ENCODE data around the gene PIGR. TPM values are rescaled to one million over a fixed set of nuclear protein-coding genes. Genes with fewer than 3 reads are reported as not detected.

Gene PIGR
- total and polyA plus RNA-seq, 2 of the 4 experiments (the other 2 are of a cell fraction) = not detected

DNA sequence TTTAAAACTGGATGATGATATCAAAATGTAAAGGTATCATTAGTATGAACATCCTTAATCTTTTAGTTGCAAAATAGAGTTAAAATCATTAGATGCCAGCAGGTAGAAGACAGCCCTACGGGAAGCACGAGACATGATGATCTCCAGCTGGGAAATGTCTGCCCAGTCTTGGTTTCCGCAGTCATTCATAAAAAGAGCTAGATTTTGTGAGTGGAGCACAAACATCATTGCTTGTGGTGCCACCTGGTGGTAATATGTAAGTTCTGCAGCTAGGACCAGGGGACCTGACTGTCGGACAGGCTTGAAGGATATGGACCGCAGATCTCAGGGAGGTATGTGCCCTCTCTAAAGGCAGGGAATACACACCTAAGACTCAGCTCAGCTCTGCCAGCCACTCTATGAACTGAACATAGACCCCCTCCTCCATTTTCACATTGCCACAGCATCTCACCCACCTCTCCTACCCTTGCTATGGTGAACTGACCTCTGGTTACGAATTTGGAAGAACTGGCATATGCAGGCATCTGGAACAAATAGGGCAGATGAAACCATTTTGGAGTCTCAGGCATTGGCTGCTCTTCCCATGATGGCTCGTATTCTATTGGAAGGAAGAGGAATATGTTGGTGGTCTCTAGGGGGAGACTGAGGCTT lies 33.7 kb downstream of the PIGR start:
- H4K91ac ChIP-seq (ENCODE audit: insufficient read depth, low read depth, low read length) = no peak overlapping the region
- H3K36me3 ChIP-seq (ENCODE audit: control insufficient read depth, insufficient read depth, low read length) = no peaks in the 10 kb centered on the region
- peak overlapping the region; percentile 22 for H2AK9ac ChIP-seq (replicated peaks; ENCODE audit: low read depth, low read length, poor library complexity)
- H3K23ac ChIP-seq (ENCODE audit: low read depth, low read length) = no peak overlapping the region
- H2BK5ac ChIP-seq (ENCODE audit: low read depth, low read length, poor library complexity, severe bottlenecking) = no peak overlapping the region
- ATAC-seq (ENCODE audit: low read depth) (peak; percentile 80), DNase-seq (peak; percentile 75)
- intact Hi-C loops (cut with micrococcal nuclease) = loop anchor here (1.0 to 10.0 kb wide), 7 partner anchors 103 to 492 kb away; no protein-coding TSS in a partner anchor
- POLR2A ChIA-PET (ENCODE audit: unreplicated experiment) = no interaction called here
- no peak overlapping the region for H3K4me3 ChIP-seq (ENCODE audit: insufficient read depth, low read depth, low read length)
- no peaks in the 10 kb centered on the region for H3K79me1 ChIP-seq (ENCODE audit: low read depth in 1 of 2, low read length in 2 of 2)
- no TSS peak for BruUV-seq (replicated peaks)
- H3K4me2 ChIP-seq (ENCODE audit: low read depth, low read length) = no peak overlapping the region
- TF ChIP-seq, protein P1, sequence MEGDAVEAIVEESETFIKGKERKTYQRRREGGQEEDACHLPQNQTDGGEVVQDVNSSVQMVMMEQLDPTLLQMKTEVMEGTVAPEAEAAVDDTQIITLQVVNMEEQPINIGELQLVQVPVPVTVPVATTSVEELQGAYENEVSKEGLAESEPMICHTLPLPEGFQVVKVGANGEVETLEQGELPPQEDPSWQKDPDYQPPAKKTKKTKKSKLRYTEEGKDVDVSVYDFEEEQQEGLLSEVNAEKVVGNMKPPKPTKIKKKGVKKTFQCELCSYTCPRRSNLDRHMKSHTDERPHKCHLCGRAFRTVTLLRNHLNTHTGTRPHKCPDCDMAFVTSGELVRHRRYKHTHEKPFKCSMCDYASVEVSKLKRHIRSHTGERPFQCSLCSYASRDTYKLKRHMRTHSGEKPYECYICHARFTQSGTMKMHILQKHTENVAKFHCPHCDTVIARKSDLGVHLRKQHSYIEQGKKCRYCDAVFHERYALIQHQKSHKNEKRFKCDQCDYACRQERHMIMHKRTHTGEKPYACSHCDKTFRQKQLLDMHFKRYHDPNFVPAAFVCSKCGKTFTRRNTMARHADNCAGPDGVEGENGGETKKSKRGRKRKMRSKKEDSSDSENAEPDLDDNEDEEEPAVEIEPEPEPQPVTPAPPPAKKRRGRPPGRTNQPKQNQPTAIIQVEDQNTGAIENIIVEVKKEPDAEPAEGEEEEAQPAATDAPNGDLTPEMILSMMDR (conservative IDR thresholded peaks at IDR 0.05; ENCODE audit: low read depth, low read length) = peak; percentile 89
- TF ChIP-seq NFE2L2 (IDR thresholded peaks at IDR 0.05; ENCODE audit: low read depth, low read length) (no peak), SMC3 (IDR thresholded peaks at IDR 0.05; ENCODE audit: low read depth, low read length) (peak; percentile 93), RAD21 (IDR thresholded peaks at IDR 0.05; ENCODE audit: low read length) (peak; percentile 90), MAFK (IDR thresholded peaks at IDR 0.05; ENCODE audit: low read depth, low read length) (no peak), POLR2A (IDR thresholded peaks at IDR 0.05; ENCODE audit: low read depth, low read length) (0 out of 2 replicates have a peak, but pooled peaks have one; percentile 24), BHLHE40 (IDR thresholded peaks at IDR 0.05; ENCODE audit: low read depth, low read length) (peak; percentile 42; the same call in 1 of the 2 replicates)
- H3K4ac ChIP-seq (ENCODE audit: low read depth, low read length) = no peak overlapping the region
- no peak overlapping the region for H2BK120ac ChIP-seq (ENCODE audit: low read depth, low read length)
- H3K27me3 ChIP-seq (ENCODE audit: control insufficient read depth, insufficient read depth, low read length) = peaks cover 37% of the 10 kb centered on the region
- H2BK20ac ChIP-seq (ENCODE audit: low read depth, low read length) = 0 out of 2 replicates have a peak overlapping the region, but pooled peaks have one; percentile 13
- H3K14ac ChIP-seq (replicated peaks; ENCODE audit: low read depth, low read length) = no peak overlapping the region
- H2AK5ac ChIP-seq (ENCODE audit: low read depth, low read length) = no peak overlapping the region
- H3K27ac ChIP-seq (ENCODE audit: insufficient read depth, low read length) = no peak overlapping the region
- H4K20me1 ChIP-seq (ENCODE audit: insufficient read depth, low read length) = no peaks in the 10 kb centered on the region
- in situ Hi-C loops (cut with MboI; ENCODE audit: low sequenced_read_pairs) = loop anchor here (5.0 to 10.0 kb wide), 4 partner anchors 105 to 428 kb away; partner anchors contain the start of gene EIF2D
- dilution Hi-C loops (cut with HindIII; ENCODE audit: low sequenced_read_pairs, unreplicated experiment) = no loop called here
- 56% methylated on average over 2 of the region's 7 CpGs; no CpG with 5 or more reads in 1 of the 2 experiments for WGBS, 2 experiments (ENCODE audit: extremely low coverage in 2 of 2, insufficient read length in 1 of 2)
- peaks cover 3% of the 10 kb centered on the region for H3K4me1 ChIP-seq (ENCODE audit: control insufficient read depth, insufficient read depth, low read length)
- H3K18ac ChIP-seq (ENCODE audit: low read depth, low read length) = no peak overlapping the region
- H4K8ac ChIP-seq (ENCODE audit: low read depth in 2 of 2, low read length in 2 of 2) = no peak overlapping the region
- CTCF ChIA-PET = interaction anchor here (0.6 to 2.7 kb wide), 19 partner anchors 10 to 286 kb away, joined by 3 to 39 read pairs (median 3); partner anchors contain the start of gene IL20
- H3K9me1 ChIP-seq (ENCODE audit: insufficient read depth, low read length) = peaks cover 4% of the 10 kb centered on the region; the same call in 1 of the 2 replicates
- H3K9ac ChIP-seq (ENCODE audit: low read depth, low read length) = no peak overlapping the region
- no peak overlapping the region for H2BK15ac ChIP-seq (ENCODE audit: low read depth, low read length)
- no peaks in the 10 kb centered on the region for H3K9me3 ChIP-seq (ENCODE audit: control insufficient read depth, insufficient read depth, low read length)
- no peak overlapping the region for H2AFZ ChIP-seq (replicated peaks; ENCODE audit: low read length, poor library complexity)
- H3K56ac ChIP-seq (ENCODE audit: extremely low read depth, insufficient read depth, low read length) = no peak overlapping the region
- no peak overlapping the region for H4K5ac ChIP-seq (ENCODE audit: low read depth, low read length)

All from IMR-90 (cell line).